IgD-negative memory B cell (primary cell): ENCODE measurements around the gene MRPS6. TPM values are rescaled to one million over a fixed set of nuclear protein-coding genes. Genes with fewer than 3 reads are reported as not detected.
A peak's percentile ranks its signal among the peaks of the same experiment; 100 is the strongest.

Experiments used
- H3K27ac Mint-ChIP-seq, 3 donors: one replicate each; pipeline ENCODE4 v1.8.0; 2020 to 2022; ENCODE audit warnings: mild to moderate bottlenecking in 3 of 3, mixed read lengths in 3 of 3, moderate library complexity in 1 of 3
- H3K27me3 Mint-ChIP-seq: one replicate; pipeline ENCODE4 v1.8.0; 2021; ENCODE audit warnings: mixed read lengths
- H3K36me3 Mint-ChIP-seq: one replicate; pipeline ENCODE4 v1.8.0; 2020; ENCODE audit warnings: mild to moderate bottlenecking, mixed read lengths
- H3K4me1 Mint-ChIP-seq, 3 donors: one replicate each; pipeline ENCODE4 v1.8.0; 2020 to 2022; ENCODE audit warnings: mixed read lengths in 3 of 3, mild to moderate bottlenecking in 1 of 3
- H3K4me3 Mint-ChIP-seq, 4 donors: one replicate each; pipeline ENCODE4 v1.8.0; 2020 to 2022; ENCODE audit warnings: mild to moderate bottlenecking in 4 of 4, mixed read lengths in 4 of 4, moderate library complexity in 3 of 4
- H3K9me3 Mint-ChIP-seq, 3 donors: one replicate each; pipeline ENCODE4 v1.8.0; 2020 to 2021; ENCODE audit warnings: mixed read lengths in 3 of 3, mild to moderate bottlenecking in 1 of 3
- polyA plus RNA-seq: library from polyadenylated mRNA; unstranded; fragments of 300-500 nt; fragmentation: Illumina TruSeq; gene quantifications from one replicate; pipeline ENCODE4 v1.2.3, GENCODE V29; 2021

Gene MRPS6
- polyA plus RNA-seq, 1 donor from 2014 or later: 162 TPM

DNA sequence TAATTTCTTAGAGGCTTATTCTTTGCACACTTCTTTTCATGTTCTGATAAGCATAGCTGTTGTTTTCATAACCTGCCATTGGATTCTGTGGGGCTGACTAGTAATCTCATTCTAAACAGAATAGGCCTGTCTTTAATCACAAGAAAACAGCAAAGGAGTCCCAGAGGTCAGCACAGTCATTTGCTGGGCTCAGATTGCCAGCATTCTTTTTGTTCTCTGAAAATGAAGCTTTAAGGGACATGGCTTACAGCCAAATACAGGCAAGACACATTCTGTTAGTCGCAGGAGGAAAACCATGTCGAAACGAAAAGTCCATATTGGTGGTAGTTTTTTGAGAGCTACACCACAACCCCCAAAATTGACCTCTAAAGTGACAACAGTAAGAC lies 75.0 kb downstream of the MRPS6 start:
- no peak overlapping the region for H3K4me3 Mint-ChIP-seq
- no peak overlapping the region for H3K27ac Mint-ChIP-seq
- peaks cover 0 to 3% (median 0%) of the 10 kb centered on the region in 3 donors for H3K9me3 Mint-ChIP-seq
- no peaks in the 10 kb centered on the region for H3K27me3 Mint-ChIP-seq
- peaks cover 5 to 13% (median 12%) of the 10 kb centered on the region in 3 donors for H3K4me1 Mint-ChIP-seq
- peaks cover 22% of the 10 kb centered on the region for H3K36me3 Mint-ChIP-seq

DNA sequence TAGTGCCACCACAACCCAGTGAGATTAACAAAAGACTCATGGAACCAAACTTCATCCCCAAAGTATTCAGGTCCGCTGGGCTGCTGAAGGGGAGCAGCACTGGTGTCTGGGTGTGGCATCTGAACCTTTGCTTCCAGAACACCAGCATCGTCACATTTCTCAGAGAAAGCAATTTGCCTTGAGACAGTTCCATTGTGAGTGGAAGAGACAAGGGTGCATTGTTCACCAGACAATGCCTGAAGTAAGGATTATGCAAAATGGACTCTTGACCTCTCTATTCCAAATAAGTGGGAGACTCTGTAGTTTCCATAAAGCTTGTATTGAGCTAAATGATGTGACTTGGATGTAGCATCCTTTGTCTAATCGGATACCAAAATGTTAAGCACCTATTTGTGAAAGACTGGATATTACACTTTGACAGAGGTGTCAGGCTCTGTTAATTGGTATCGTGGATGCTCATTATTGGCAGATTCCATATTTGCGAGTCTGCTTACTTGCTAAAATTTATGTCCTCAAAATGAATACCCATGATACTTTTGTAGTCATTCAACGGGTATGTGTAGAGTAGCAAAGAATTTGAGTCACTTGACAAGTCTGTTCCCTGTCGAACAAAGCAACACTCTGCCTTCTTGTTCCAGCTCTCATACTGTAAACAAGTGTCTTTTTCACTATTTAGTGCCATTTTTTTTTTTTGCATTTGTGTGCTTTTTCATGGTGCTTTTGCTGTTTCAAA lies 75.6 kb downstream of the MRPS6 start:
- H3K36me3 Mint-ChIP-seq: peaks cover 22% of the 10 kb centered on the region
- peak overlapping the region in 2 of 4 donors; percentile 12 to 14 for H3K4me3 Mint-ChIP-seq
- peaks cover 0 to 3% (median 0%) of the 10 kb centered on the region in 3 donors for H3K9me3 Mint-ChIP-seq
- H3K27me3 Mint-ChIP-seq: no peaks in the 10 kb centered on the region
- no peak overlapping the region for H3K27ac Mint-ChIP-seq
- peaks cover 5 to 13% (median 12%) of the 10 kb centered on the region in 3 donors for H3K4me1 Mint-ChIP-seq

DNA sequence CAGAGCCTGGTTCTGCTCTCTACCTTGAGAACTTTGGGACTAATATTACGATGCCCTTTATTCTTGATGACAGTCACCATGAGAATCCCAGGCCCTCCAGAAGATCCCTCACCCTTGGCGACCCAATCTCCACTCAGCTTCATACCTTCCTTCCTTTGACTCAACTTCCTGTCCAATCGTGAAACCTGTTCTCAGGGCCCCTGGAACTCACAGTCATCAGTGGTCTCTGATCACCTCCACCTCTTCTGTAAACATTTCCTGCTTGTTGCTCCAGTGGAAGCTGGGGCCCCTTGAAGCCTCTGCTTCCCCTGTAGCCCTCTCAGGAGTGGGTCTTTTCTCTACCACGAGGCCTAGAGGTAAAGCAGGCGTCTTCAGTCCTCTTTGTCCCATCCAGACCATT lies 79.1 kb downstream of the MRPS6 start:
- Mint-ChIP-seq H3K36me3 (peaks cover 16% of the 10 kb centered on the region), H3K4me1 (peaks cover 5 to 18% (median 12%) of the 10 kb centered on the region in 3 donors), H3K27me3 (no peaks in the 10 kb centered on the region), H3K4me3 (no peak overlapping the region), H3K9me3 (peaks cover 2 to 4% (median 2%) of the 10 kb centered on the region in 3 donors), H3K27ac (no peak overlapping the region)

DNA sequence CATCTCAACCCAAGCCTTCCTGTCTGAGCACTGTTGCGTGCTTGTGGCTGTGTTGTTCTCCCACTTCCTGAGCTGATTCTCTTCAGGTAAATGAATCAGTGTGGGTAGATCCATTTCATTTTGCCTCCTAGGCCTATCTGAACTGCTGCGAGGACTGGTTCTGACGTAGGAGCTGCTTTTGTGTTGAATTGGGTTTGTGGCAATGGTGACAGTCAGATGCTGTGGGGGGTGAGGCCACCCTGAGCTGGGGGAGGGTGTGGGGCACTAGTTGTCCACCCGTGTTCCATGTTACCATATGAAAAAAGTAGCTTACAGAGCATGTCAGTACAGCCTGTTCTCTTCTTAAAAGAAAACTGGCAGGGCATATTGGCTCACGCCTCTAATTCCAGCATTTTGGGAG lies 81.5 kb downstream of the MRPS6 start:
- peaks cover 3 to 12% (median 6%) of the 10 kb centered on the region in 3 donors for H3K4me1 Mint-ChIP-seq
- H3K27me3 Mint-ChIP-seq: no peaks in the 10 kb centered on the region
- peaks cover 3 to 9% (median 5%) of the 10 kb centered on the region in 3 donors for H3K9me3 Mint-ChIP-seq
- no peak overlapping the region for H3K27ac Mint-ChIP-seq
- H3K4me3 Mint-ChIP-seq: no peak overlapping the region
- peaks cover 12% of the 10 kb centered on the region for H3K36me3 Mint-ChIP-seq

DNA sequence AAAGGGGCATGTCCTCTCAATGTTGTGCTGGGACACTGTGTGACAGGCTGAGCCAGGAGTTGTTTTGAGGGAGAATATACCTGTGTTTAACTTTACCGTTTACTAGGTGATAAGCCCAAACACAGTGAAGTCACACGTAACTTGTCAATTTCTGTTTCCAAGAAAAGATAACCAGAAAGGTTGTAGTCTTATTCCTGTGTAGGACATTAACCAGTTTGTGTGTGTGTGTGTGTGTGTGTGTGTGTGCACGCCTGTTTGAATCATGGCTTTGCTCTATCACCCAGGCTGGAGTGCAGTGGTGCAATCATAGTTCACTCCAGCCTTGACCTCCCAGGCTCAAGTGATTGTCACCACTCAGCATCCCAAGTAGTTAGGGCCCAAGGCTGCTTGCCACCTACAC lies 83.6 kb downstream of the MRPS6 start:
- Mint-ChIP-seq H3K27ac (no peak overlapping the region), H3K27me3 (no peaks in the 10 kb centered on the region), H3K36me3 (peaks cover 11% of the 10 kb centered on the region), H3K9me3 (peaks cover 6 to 12% (median 6%) of the 10 kb centered on the region in 3 donors), H3K4me1 (peaks cover 0 to 5% (median 0%) of the 10 kb centered on the region in 3 donors), H3K4me3 (peak overlapping the region in 1 of 4 donors; percentile 28)

DNA sequence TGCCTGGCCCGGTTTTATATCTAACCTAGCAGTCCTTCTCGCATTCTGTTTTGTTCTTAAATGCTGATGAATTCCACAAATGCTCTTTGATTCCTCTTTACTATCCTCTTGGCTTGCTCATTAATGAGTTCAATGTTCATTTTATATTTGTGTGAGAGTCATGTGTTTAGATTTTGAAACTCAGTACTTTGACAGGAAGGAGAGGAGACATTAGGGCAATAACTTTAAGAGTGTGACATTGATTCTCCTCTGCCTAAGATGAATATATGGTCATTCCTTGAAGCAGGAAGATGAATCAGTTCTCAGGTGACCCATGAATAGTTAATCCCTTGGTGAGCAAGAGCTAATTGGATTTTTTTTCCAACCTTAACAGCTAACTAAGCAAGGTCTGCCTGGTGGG lies 84.1 kb downstream of the MRPS6 start:
- H3K4me3 Mint-ChIP-seq: no peak overlapping the region
- H3K36me3 Mint-ChIP-seq: peaks cover 8% of the 10 kb centered on the region
- H3K27ac Mint-ChIP-seq: no peak overlapping the region
- H3K9me3 Mint-ChIP-seq: peaks cover 9 to 12% (median 10%) of the 10 kb centered on the region in 3 donors
- peaks cover 0 to 5% (median 0%) of the 10 kb centered on the region in 3 donors for H3K4me1 Mint-ChIP-seq
- H3K27me3 Mint-ChIP-seq: no peaks in the 10 kb centered on the region

DNA sequence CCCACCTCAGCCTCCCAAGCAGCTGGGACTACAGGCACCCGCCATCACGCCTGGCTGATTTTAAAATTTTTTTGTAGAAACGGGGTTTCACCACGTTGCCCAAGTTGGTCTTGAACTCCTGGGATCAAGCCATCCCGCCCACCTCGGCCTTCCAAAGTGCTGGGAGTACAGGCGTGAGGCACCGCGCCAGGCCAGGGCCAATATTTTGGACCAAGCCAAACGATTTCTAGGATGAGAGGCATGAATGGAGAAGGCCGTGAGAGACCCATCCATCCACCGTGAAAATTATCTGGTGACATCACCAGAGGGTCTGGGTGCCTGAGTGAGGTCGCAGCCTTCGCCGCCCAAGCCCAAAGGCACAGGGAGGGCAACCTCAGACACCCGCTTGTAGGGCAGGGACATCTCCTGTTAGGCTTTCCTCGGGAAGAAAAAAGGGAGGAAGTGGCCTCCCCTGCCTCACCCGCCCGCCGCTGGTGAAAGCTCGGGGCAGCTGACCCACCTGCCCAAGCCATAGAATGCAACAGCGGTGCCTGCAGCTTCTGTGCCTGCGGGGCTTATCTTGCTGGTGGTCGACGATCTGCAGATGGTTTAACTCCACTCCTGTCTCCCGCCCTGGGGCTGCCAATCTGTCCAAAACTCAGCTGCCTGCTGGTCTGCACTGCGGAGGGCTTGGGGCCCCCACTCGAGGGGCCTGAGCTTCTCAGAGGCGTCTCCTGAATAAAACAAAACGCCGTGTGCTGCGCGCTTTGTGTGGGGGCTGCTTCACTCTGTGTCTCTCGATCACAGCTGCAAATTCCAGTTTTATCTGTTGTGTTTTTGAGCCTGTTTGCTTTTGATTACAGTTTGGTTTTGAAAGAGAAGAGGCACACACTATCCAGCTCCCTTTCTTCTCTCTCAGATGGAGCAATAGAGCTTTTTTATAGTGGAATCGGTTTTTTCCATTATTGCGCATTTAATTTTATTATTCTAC lies 85.8 kb downstream of the MRPS6 start:
- H3K4me3 Mint-ChIP-seq: no peak overlapping the region
- H3K36me3 Mint-ChIP-seq: peaks cover 3% of the 10 kb centered on the region
- no peaks in the 10 kb centered on the region for H3K27me3 Mint-ChIP-seq
- peaks cover 9 to 21% (median 12%) of the 10 kb centered on the region in 3 donors for H3K9me3 Mint-ChIP-seq
- H3K27ac Mint-ChIP-seq: no peak overlapping the region
- H3K4me1 Mint-ChIP-seq: peaks cover 0 to 4% (median 0%) of the 10 kb centered on the region in 3 donors

DNA sequence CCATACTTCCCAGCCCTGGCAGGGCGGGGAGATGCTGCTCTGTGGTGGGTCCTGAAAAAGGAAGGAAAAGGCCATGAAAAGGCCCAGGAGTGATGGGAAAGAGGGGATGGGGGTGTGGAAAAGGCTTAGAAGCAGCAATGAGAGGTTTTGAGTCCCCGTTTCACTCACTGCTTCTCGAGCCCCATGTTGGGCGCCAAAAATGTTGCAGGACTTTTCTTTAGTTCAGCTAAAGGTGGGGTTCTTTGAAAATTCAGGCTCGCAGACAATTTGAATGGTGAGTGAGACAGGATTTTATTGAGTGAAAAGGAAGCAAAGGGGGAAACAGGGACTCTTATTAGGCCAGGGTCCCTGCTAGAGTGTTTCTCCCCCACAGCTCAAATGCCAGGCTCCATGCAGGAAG lies 93.1 kb downstream of the MRPS6 start:
- H3K4me1 Mint-ChIP-seq: no peaks in the 10 kb centered on the region
- H3K4me3 Mint-ChIP-seq: no peak overlapping the region
- peaks cover 19 to 40% (median 29%) of the 10 kb centered on the region in 3 donors for H3K9me3 Mint-ChIP-seq
- H3K27ac Mint-ChIP-seq: no peak overlapping the region
- H3K36me3 Mint-ChIP-seq: peaks cover 11% of the 10 kb centered on the region
- H3K27me3 Mint-ChIP-seq: no peaks in the 10 kb centered on the region

DNA sequence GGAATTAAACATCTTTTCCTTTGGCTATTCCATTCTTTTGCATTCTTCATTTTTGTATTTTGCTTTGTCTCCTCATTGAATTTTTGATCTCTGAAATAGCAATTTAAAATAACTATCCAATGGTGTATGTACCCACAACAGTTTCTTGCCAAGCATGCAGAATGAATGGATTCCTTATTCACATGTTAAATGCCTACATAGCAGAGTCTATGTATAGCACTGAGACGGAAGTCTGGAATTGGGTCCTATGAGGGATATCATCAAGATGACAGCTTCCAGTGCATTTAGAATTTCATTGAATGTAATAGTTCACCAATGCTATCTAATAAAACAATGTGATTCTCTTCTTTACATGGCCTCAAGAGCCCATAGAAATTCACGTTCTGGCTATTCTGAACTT lies 97.5 kb downstream of the MRPS6 start:
- no peak overlapping the region for H3K27ac Mint-ChIP-seq
- H3K9me3 Mint-ChIP-seq: peaks cover 23 to 54% (median 38%) of the 10 kb centered on the region in 3 donors
- no peaks in the 10 kb centered on the region for H3K4me1 Mint-ChIP-seq
- no peaks in the 10 kb centered on the region for H3K27me3 Mint-ChIP-seq
- H3K4me3 Mint-ChIP-seq: peak overlapping the region in 1 of 4 donors; percentile 9
- H3K36me3 Mint-ChIP-seq: peaks cover 11% of the 10 kb centered on the region

DNA sequence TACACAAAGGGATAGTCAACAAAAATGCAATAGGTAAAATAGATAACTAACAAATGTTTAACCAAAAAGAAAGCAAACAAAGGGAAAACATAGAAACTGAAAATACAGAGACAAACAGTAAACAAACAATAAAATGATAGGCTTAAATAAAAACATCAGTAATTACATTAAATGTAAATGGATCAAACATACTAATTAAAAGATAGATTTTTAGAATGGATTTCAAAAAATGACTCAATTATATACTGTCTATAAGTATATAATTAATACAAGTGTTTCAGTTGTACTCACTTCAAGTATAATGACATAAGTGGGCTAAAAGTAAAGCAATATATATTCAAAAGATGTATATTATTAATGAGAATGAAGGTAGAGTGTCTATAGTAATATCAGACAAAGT lies 101.1 kb downstream of the MRPS6 start:
- Mint-ChIP-seq H3K9me3 (peaks cover 20 to 38% (median 31%) of the 10 kb centered on the region in 3 donors), H3K4me1 (no peaks in the 10 kb centered on the region), H3K27ac (no peak overlapping the region), H3K4me3 (no peak overlapping the region), H3K36me3 (peaks cover 16% of the 10 kb centered on the region), H3K27me3 (no peaks in the 10 kb centered on the region)

DNA sequence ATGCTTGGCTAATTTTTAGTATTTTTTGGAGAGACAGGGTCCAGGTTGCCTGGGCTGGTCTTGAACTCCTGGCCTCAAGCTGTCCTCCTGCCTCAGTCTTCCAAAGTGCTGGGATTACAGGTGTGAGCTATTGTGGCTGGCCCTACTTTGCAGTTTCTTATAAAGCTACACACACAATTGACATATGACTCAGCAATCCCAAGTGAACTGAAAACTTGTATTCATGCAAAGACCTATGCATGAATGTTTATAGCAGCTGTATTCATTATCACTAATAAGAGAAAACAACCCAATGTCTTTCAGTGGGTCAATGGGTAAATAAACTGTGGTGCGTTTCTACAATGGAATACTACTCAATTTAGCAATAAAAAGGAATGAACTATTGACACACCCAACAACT lies 103.1 kb downstream of the MRPS6 start:
- Mint-ChIP-seq H3K4me1 (no peaks in the 10 kb centered on the region), H3K4me3 (no peak overlapping the region), H3K27me3 (no peaks in the 10 kb centered on the region), H3K27ac (no peak overlapping the region), H3K36me3 (peaks cover 12% of the 10 kb centered on the region), H3K9me3 (peaks cover 16 to 31% (median 28%) of the 10 kb centered on the region in 3 donors)

DNA sequence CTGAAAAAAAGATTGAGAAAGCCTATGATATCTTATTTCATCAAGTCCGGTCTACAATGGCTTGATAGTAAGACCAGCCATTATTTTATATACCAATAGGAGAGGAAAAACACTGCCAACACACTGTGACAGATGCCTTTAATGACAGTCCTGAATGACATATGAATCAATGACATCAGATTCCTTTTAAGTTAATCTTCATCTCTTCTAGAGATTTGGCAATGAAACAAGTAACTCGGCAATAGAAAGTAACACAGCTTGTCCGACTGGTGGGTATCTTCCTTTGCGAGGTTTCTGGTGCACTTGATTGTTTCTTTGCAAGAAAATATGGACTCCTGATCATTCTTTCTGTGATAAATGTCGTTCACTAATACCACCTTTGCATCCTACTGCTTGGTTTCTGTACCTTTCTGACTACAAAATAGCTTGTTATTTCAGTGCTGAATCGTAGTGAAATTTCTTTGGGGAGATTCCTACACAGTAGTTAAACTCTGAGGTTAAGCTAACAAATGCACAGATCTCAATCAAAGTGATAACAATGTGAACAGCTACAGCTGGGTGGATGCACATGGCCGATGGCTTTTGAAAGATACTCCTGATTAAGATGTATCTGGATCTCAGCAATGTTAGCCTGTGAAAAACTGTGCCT lies 104.7 kb downstream of the MRPS6 start:
- Mint-ChIP-seq H3K27me3 (no peaks in the 10 kb centered on the region), H3K36me3 (peaks cover 14% of the 10 kb centered on the region), H3K9me3 (peaks cover 9 to 22% (median 20%) of the 10 kb centered on the region in 3 donors), H3K4me1 (peaks cover 0 to 2% (median 0%) of the 10 kb centered on the region in 3 donors), H3K27ac (no peak overlapping the region), H3K4me3 (no peak overlapping the region)

DNA sequence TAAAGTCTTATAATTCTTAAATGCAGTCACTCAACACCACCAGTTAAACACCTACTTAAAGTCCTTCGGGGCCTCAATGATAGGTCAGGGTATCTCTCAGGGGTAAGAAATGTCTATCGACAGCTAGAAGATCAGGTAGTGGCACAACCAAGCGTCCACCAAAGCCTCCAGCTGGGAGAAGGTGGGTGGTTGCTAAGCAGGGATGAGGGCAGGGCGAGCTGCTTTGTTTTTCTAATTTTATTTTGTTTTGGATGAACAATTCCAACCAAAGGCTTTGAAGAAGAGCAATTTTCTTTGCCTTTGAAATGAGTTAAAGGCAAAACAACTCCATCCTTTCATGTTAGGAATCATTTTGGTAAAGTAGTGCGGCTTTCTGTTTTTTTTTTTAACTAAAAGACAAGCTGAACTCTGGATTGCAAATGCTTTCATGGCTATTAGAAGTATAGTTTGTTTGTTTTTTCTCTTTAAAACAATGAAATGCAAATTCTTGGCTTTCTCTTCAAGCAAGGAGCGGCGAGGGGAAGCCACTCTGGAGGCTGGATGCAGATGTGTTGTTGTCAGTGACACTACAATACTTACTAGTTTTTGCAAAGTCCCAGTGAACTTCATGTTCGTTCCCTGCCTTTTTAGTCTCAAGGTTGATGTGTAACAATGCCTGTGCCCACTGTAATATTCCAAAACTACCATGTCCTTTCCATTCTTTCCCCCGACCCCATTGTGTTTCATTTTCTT lies 106.0 kb downstream of the MRPS6 start:
- H3K4me3 Mint-ChIP-seq: no peak overlapping the region
- no peaks in the 10 kb centered on the region for H3K27me3 Mint-ChIP-seq
- no peak overlapping the region for H3K27ac Mint-ChIP-seq
- peaks cover 0 to 2% (median 0%) of the 10 kb centered on the region in 3 donors for H3K4me1 Mint-ChIP-seq
- peaks cover 15% of the 10 kb centered on the region for H3K36me3 Mint-ChIP-seq
- peaks cover 3 to 13% (median 10%) of the 10 kb centered on the region in 3 donors for H3K9me3 Mint-ChIP-seq

DNA sequence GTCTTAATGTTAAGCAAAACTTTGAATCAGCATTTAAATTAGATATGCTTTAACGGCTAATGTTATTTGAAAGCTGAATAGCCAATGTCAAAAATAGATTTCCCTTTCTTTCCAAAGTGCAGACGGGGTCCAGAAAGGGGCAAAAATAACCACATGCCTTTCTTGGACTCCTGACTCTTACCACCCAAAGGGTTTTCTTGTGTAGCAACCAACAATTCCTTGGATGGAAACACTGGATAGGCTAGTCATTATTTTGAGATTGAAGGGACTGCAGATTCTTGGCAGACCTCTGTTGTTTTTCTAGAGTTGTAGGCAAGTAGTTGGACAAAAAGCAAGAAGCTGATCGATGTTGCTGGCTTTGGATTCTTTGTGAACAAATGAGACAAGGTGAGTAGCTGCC lies 107.0 kb downstream of the MRPS6 start:
- H3K4me3 Mint-ChIP-seq: no peak overlapping the region

More for the DNA sequence above, 107.0 kb downstream of the MRPS6 start:
- H3K27ac Mint-ChIP-seq: no peak overlapping the region
- H3K9me3 Mint-ChIP-seq: peaks cover 0 to 7% (median 4%) of the 10 kb centered on the region in 3 donors
- H3K27me3 Mint-ChIP-seq: no peaks in the 10 kb centered on the region
- peaks cover 0 to 2% (median 0%) of the 10 kb centered on the region in 3 donors for H3K4me1 Mint-ChIP-seq
- H3K36me3 Mint-ChIP-seq: peaks cover 14% of the 10 kb centered on the region
